Embryonic facial prominence (tissue), 1 donor: ENCODE measurements around the gene C21orf58.
A peak's percentile ranks its signal among the peaks of the same experiment; 100 is the strongest.

Experiments used
- DNase-seq: peaks from one replicate; pipeline ENCODE4 v3.0.0-alpha.2; 2016; ENCODE audit errors: extremely low spot score

The C21orf58 gene

GRCh38 chr21:46295996-46296752 is 27.5 kb downstream of the C21orf58 start:
- DNase-seq, result no peak

DNA sequence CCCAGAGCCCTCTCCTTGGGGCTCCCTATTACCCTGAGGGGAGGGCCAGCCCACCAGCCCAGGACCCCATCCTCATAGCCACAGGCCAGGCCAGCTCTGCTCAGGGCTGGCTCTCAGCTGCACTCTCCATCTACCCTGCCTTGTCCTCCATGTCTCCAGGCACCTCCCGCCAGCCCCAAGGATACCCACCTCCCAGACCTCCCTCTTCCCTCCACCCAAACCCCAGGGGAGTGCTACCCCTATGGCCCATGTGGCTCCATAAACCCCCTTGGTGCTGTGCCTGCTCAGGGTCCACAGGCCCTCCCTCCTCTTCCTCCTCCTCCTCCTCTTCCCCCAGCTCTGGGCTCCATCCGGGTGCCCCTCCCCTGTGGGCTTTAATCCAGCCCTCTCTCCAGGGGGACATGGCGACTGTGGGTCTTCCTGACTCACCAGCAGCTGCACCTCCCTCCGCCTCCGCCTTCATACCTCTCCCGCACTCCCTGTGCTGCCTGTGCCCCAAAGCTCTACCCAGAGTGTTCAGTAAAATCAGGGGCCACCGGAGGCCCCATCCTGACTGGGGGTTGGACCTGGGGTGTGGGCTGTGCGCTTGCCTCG is 28.4 kb downstream of the C21orf58 start:
- no peak for DNase-seq

DNA sequence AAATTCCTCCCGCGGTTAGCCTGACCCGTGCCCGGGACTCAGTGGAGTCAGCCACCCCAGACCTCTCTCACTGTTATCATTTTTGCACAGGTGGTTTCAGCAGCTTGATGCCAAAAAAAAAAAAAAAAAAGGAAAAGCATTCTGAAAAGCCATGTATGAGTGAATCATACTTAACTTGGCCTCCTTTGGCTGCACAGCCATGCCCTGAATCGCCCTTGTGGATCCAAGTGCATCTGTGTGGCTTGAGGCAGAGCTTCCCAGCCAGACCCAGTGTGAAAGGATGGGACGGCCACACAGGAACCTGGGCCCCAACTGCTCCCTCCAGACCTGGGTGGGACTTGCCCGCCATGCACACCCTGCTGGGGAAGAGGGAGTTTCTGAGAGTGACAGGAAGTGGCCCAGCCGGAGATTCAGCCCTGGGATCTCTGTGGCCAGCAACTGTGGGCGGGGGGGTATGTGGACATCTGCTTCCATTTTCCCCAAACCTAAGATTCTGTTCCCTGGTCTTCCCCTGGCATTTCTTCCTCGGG is 29.0 kb downstream of the C21orf58 start:
- no peak for DNase-seq

- no peak for DNase-seq
These were observed 32.1 kb downstream of the C21orf58 start for GRCh38 chr21:46291561-46291960.

- no peak for DNase-seq
These were observed 34.0 kb downstream of the C21orf58 start for GRCh38 chr21:46289655-46290179.

- DNase-seq, result no peak
These were observed 36.1 kb downstream of the C21orf58 start for GRCh38 chr21:46287541-46287940.

GRCh38 chr21:46286648-46287002 is 37.0 kb downstream of the C21orf58 start:
- no peak for DNase-seq

DNA sequence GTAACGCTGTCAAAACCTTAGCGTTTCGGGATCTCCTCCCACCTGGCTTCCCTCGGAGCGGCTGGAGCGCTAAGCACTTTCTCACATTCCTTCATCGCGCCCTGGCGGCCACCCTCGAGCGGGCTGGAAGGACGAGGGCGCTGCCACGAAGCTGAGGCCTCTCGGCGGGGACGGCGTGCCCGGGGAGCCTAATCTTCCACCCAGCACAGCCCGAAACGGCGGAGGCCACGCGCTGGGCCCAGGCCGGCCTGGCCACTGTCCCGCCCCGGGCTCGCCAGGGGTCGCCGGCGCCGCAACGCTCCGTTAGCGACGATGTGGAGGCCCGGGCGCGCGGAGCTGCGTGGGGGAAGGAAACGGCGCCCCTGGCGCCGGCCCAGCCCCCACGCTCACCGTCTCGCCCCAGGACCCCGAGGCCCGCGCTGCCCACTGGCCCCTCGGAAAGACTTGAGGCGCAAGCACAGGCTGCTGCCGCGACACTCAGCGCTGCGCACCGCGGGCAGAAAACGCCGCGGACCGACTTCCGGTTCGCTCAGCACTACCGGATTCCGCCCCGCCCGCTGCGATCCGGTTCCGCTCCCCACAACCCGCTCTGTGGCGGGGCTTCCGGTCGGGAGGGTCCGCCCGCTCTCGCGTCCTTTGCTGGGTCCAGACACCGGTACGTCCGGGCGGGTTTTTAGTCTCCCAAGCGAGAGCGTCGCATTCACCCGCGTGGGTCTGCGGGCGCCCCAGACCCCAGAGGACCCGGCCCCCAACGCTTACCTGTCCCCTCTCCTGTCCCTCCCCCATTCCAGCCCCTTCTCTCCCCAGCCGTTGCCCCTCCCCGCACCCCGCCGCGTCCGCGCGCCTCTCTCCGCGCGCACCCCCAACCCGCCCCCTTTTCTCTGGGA is 37.7 kb downstream of the C21orf58 start, which contains the start of gene YBEY:
Gene YBEY, plus strand, starts transcription at position 582 of the 887 bp plus-strand sequence. CDS start 572 bp downstream, outside the sequence.
- DNase-seq, result peak; percentile 82

DNA sequence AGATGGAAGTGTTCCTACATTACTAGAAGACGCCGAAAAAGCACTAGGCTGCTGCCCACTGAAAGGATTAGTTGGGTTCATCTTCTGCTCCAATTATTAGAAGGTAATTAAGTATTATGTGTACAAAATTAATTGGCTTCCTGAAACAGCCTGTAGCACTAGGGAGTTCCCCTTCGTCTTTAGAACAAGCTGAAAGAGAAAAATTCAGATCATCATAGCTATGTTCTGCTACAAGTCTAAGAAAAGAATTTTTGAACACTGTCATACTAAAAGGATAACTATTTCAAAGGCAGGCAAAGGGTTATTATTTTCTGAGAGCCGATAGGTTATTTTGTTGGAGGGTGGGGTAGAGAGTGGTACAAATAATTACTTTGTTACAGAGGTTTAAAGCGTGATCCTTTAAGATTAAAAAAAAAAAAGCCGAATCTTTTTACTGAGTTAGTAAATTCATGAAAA is 38.4 kb downstream of the C21orf58 start, which contains the start of gene MCM3AP:
Gene MCM3AP, minus strand, starts transcription at position 406 of the 456 bp plus-strand sequence. Its CDS starts 325 bp downstream, at position 81.
- DNase-seq, result no peak

DNA sequence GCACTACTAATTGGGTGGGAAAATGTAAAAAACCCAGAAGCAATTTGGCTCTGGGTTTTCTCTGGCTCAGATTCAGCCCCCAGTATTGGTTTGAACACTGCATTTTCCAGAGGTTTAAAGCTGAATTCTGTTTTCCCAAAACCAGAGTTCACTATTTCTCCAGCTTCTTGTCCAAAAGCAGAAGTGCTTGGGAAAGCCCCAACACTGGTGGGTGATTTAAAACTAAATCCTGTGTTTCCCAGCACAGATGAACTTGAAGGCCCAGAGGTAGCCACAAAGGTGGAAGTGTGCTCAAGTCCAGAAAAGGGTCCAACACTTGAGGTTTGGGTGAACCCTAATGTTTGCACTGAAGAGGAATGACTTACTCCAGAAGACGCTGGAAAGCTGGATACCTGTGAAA is 38.9 kb downstream of the C21orf58 start:
- no peak for DNase-seq

- no peak for DNase-seq
These were observed 39.5 kb downstream of the C21orf58 start for GRCh38 chr21:46284077-46284644.

GRCh38 chr21:46274797-46275390 is 48.8 kb downstream of the C21orf58 start:
- DNase-seq, result no peak

GRCh38 chr21:46273341-46273740 is 50.3 kb downstream of the C21orf58 start:
- no peak for DNase-seq

GRCh38 chr21:46269466-46269865 is 54.2 kb downstream of the C21orf58 start:
- DNase-seq, result no peak

DNA sequence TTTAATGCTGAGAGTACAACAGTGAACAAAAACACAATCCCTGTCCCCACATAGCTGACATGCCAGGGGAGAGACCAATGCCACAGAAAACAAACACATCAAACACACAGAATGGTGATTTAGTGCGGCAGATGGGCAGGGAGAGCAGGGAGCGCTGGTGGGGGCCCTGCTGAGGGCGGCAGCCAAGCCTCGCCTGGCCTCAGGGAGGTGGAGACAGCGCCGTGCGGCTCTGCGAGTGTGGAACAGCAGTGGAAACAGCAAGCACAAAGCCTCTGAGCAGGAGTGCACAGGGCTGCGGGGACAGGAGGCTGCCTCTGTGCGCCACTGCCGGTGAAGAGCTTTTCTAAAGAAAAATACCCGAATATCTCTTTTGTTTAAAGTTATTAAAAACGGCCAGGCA is 55.3 kb downstream of the C21orf58 start:
- no peak for DNase-seq

DNA sequence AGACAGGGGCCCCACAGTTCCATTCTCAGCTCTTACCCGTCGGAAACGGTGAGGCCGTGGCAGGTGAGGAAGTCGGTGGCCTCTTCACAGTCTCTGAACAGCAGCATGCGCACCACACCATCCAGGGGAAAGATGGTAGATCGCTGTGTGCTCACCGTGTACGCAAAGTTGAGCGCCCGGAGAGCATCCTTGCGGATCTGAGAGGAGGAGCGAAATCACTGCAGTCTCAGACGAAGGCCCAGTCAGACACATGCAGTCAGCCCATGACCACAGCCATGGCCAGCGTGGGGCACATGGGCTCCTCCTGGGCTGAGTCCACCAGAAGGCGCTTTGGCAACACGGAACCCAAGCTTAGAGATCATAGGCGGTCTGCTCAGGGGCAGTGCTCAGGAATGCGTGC is 56.7 kb downstream of the C21orf58 start:
- no peak for DNase-seq

DNA sequence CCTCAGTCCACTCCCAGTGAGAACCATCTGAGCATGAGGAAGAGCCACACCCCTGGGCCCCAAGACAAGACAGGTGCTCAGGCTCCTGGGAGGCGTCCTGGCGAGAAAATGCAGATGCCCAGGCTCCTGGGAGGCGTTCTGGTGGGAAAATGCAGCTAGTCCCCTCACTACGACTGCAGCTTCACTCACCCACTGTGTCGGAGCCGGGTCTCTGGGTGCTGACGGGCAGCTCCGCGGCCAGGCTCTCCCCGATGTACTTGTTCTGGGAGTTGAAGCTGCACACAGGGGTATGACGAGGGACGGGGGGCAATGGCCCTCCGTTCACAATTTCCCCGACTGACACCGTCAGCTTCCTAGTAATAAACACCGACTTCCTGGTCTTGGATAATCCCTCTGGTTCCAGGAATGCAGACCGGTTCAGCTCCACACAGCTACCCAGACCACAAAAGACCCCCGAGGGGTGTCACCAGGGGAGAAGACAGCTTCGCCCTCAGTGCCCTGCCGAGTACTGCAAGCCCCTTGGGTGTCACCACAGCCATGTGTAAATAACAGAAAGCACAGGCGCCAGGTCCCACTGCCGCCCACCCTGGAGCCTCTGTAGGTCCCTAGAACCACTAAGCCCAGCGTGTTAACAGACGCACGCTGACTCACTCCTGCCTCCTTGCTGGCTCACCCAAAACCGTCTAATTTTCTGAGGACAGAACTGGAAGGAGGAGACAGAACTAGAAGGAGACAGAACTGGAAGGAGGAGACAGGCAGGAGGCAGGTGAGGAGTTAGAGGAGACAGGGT is 57.7 kb downstream of the C21orf58 start:
- DNase-seq, result no peak

GRCh38 chr21:46264690-46265144 is 59.0 kb downstream of the C21orf58 start:
- no peak for DNase-seq

DNA sequence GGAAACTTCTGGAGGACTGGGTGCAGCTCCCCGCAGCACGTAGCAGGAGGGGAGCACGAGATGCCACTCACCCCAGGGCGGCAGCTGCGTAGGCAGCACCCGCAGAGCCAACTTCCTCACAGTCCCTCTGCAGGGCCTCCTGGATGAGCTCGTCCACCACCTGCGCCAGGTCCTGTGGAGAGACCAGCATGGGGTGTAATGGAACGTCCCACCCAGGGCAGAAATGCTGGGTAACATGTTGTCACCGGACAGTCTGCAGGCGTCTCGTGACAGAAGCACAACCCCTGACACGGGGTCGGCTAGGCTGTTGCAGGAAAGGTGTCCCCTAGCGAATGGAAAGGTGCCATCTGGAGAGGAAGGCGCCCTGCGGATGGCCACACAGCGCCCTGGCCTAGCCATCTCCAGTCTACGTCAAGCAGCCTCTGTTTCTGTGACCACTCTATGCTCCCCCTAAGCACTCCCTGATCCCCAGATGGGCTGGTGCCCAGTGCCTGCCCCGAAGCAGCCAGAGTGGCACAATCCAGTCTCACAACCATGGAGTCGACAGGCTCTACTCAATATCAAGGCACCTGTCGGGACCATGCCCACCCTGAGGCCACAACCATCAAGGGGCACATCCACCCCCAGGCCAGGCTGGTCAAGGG is 59.5 kb downstream of the C21orf58 start:
- no peak for DNase-seq
